Measurements from ENCODE around the gene RPS6KA6.
"Not testable (repeated sequence)": the region's sequence is repeated elsewhere in the genome, so short reads cannot be mapped to it uniquely, and the experiment has no call there.

GRCh38 chrX:84079479-84080197 lies 108.4 kb downstream of the RPS6KA6 start:
- not testable (repeated sequence) for TF ChIP-seq CTCF (optimal IDR thresholded peaks at IDR 0.05 in 1 of 3, IDR thresholded peaks at IDR 0.05 in 1 of 3, conservative IDR thresholded peaks at IDR 0.05 in 1 of 3; ENCODE audit: extremely low read depth in 1 of 3, insufficient read depth in 2 of 3, low read length in 3 of 3); EZH2 (IDR thresholded peaks at IDR 0.05; ENCODE audit: low read length)

All from keratinocyte (primary cell).